GM21367 (cell line): ENCODE results near the gene AQP12A.
"Not testable (repeated sequence)": the region's sequence is repeated elsewhere in the genome, so short reads cannot be mapped to it uniquely, and the experiment has no call there.

Source experiments
- ATAC-seq: cut with Tn5 transposase; IDR thresholded peaks from one replicate; pipeline ENCODE4 v1.9.1; 2021; ENCODE audit not compliant: unreplicated experiment

Gene AQP12A

GRCh38 chr2:240687741-240688552, 3.7 kb upstream of the AQP12A start:
- ATAC-seq = no peak

- no peak for ATAC-seq
Observed at GRCh38 chr2:240688553-240688919, 3.1 kb upstream of the AQP12A start.

- no peak for ATAC-seq
Observed at GRCh38 chr2:240689975-240690374, 1.7 kb upstream of the AQP12A start.

- not testable (repeated sequence) for ATAC-seq
Observed at GRCh38 chr2:240690421-240691074, 1.1 kb upstream of the AQP12A start.

- ATAC-seq = not testable (repeated sequence)
Observed at GRCh38 chr2:240691075-240691427, 615 bp upstream of the AQP12A start.

- ATAC-seq = not testable (repeated sequence)
Observed at GRCh38 chr2:240692583-240693561, 1.2 kb downstream of the AQP12A start.

GRCh38 chr2:240694304-240694703, 2.6 kb downstream of the AQP12A start:
- ATAC-seq = not testable (repeated sequence)

GRCh38 chr2:240695593-240695992, 3.9 kb downstream of the AQP12A start:
- ATAC-seq = not testable (repeated sequence)

GRCh38 chr2:240696469-240696868, 4.8 kb downstream of the AQP12A start:
- not testable (repeated sequence) for ATAC-seq

- not testable (repeated sequence) for ATAC-seq
Observed at GRCh38 chr2:240698852-240699561, 7.3 kb downstream of the AQP12A start.

GRCh38 chr2:240699835-240700234, 8.2 kb downstream of the AQP12A start:
- not testable (repeated sequence) for ATAC-seq

- ATAC-seq = not testable (repeated sequence)
Observed at GRCh38 chr2:240700616-240701015, 8.9 kb downstream of the AQP12A start.

GRCh38 chr2:240701091-240701735, 9.5 kb downstream of the AQP12A start:
- ATAC-seq = no peak

- ATAC-seq = no peak
Observed at GRCh38 chr2:240701736-240702639, 10.3 kb downstream of the AQP12A start.

- no peak for ATAC-seq
Observed at GRCh38 chr2:240702640-240703011, 11.0 kb downstream of the AQP12A start.

GRCh38 chr2:240703417-240704341, 12.0 kb downstream of the AQP12A start:
- no peak for ATAC-seq

- no peak for ATAC-seq
Observed at GRCh38 chr2:240704651-240705050, 13.0 kb downstream of the AQP12A start.

GRCh38 chr2:240705204-240705791, 13.6 kb downstream of the AQP12A start:
- no peak for ATAC-seq
